SK-N-SH (cell line): ENCODE data around the gene NAV2. TPM values are rescaled to one million over a fixed set of nuclear protein-coding genes. Genes with fewer than 3 reads are reported as not detected.
A peak's percentile ranks its signal among the peaks of the same experiment; 100 is the strongest.

Experiments
- CTCF ChIA-PET: fragments of 300-600, 350-600 bp; formaldehyde crosslinking; extraction: SDS; loops from one replicate; lab custom pipeline; 2021; lab: Yijun Ruan, JAX
- POLR2A ChIA-PET: fragments of 350-600 bp; sonication (Branson Sonifier 250); formaldehyde crosslinking; extraction: SDS; loops from one replicate; lab custom pipeline; 2020; ENCODE audit warnings: antibody characterized with exemption, inconsistent platforms; lab: Yijun Ruan, JAX
- DNase-seq: peaks from one replicate; pipeline ENCODE4 v3.0.0; 2012
- H2AFZ ChIP-seq: fragments of 200-600 bp; sonication (generic); 2 replicates; pipeline ENCODE4 v1.8.1; 2016; ENCODE audit warnings: antibody characterized with exemption, mild to moderate bottlenecking, low read depth
- H3F3A ChIP-seq: fragments of 200-600 bp; sonication (generic); replicated peaks from 2 replicates; pipeline ENCODE3; 2016; ENCODE audit warnings: antibody characterized with exemption, mild to moderate bottlenecking; ENCODE audit not compliant: insufficient read depth
- H3K27ac ChIP-seq, 2 experiments: fragments of 200-500 bp in 1 of 2; fragments of 200-600 bp in 1 of 2; sonication (Bioruptor generic) in 1 of 2; sonication (generic), shearing (Covaris generic) in 1 of 2; 2 replicates each; pipeline versions ENCODE4 v1.5.1 to v1.6.1; 2014 to 2016; ENCODE audit warnings: low read depth in 2 of 2, inconsistent platforms in 1 of 2, low read length in 1 of 2, mild to moderate bottlenecking in 1 of 2, mixed read lengths in 1 of 2
- H3K27me3 ChIP-seq: fragments of 200-600 bp; sonication (generic), shearing (Covaris generic); 2 replicates; pipeline ENCODE4 v1.6.1; 2016; ENCODE audit warnings: mixed run types; ENCODE audit not compliant: insufficient read depth
- H3K36me3 ChIP-seq, 2 experiments: fragments of 200-500 bp in 1 of 2; fragments of 200-600 bp in 1 of 2; sonication (Bioruptor generic) in 1 of 2; sonication (generic) in 1 of 2; replicated peaks in 1 of 2; 2 replicates each; pipeline versions ENCODE3 to v1.5.1; 2014 to 2016; ENCODE audit warnings: low read length in 1 of 2, mild to moderate bottlenecking in 1 of 2; ENCODE audit not compliant: insufficient read depth in 2 of 2, control insufficient read depth in 1 of 2
- H3K4me1 ChIP-seq, 2 experiments: fragments of 200-500 bp in 1 of 2; fragments of 200-600 bp in 1 of 2; sonication (Bioruptor generic) in 1 of 2; sonication (generic), shearing (Covaris generic) in 1 of 2; 2 replicates each; pipeline versions ENCODE4 v1.5.1 to v1.6.1; 2014 to 2016; ENCODE audit warnings: low read depth in 1 of 2, low read length in 1 of 2, mixed run types in 1 of 2; ENCODE audit not compliant: insufficient read depth in 2 of 2, control insufficient read depth in 1 of 2
- H3K4me2 ChIP-seq: fragments of 200-600 bp; sonication (generic), shearing (Covaris generic); 2 replicates; pipeline ENCODE4 v1.6.1; 2017; ENCODE audit warnings: mixed run types
- H3K4me3 ChIP-seq, 2 experiments: fragments of 200-500 bp in 1 of 2; fragments of 200-600 bp in 1 of 2; sonication (Bioruptor generic) in 1 of 2; sonication (generic), shearing (Covaris generic) in 1 of 2; 2 replicates each; pipeline versions ENCODE4 v1.5.1 to v1.8.1; 2014 to 2016; ENCODE audit warnings: low read depth in 2 of 2, inconsistent platforms in 1 of 2, low read length in 1 of 2, mild to moderate bottlenecking in 1 of 2, mixed read lengths in 1 of 2, moderate library complexity in 1 of 2
- H3K79me2 ChIP-seq: fragments of 200-600 bp; sonication (generic); 2 replicates; pipeline ENCODE4 v1.8.1; 2017; ENCODE audit warnings: mild to moderate bottlenecking; ENCODE audit not compliant: insufficient read depth
- H3K9ac ChIP-seq: fragments of 200-600 bp; sonication (generic); 2 replicates; pipeline ENCODE4 v1.6.1; 2017; ENCODE audit warnings: mixed run types
- H3K9me2 ChIP-seq: fragments of 200-600 bp; sonication (generic); 2 replicates; pipeline ENCODE4 v1.6.1; 2017; ENCODE audit warnings: mixed run types
- H3K9me3 ChIP-seq: fragments of 200-600 bp; sonication (generic); 2 replicates; pipeline ENCODE4 v1.6.1; 2017; ENCODE audit warnings: mixed run types, mild to moderate bottlenecking, moderate library complexity
- H4K20me1 ChIP-seq: fragments of 200-600 bp; sonication (generic); 2 replicates; pipeline ENCODE4 v1.6.1; 2017; ENCODE audit warnings: mild to moderate bottlenecking, mixed run types; ENCODE audit not compliant: insufficient read depth
- CTCF ChIP-seq: fragments of 200-600 bp; sonication (generic); IDR thresholded peaks from 2 replicates; pipeline ENCODE4 v1.6.1; 2017; ENCODE audit warnings: antibody characterized with exemption, mild to moderate bottlenecking, moderate library complexity
- FOSL2 ChIP-seq: IDR thresholded peaks from 2 replicates; pipeline ENCODE4 v1.4.0; 2012; ENCODE audit warnings: low read depth, mild to moderate bottlenecking, moderate library complexity, borderline replicate concordance
- FOXM1 ChIP-seq: IDR thresholded peaks from 2 replicates; pipeline ENCODE4 v1.4.0; 2012; ENCODE audit warnings: low read depth, mild to moderate bottlenecking
- RAD21 ChIP-seq: IDR thresholded peaks from 2 replicates; pipeline ENCODE4 v1.6.1; 2012; ENCODE audit warnings: mild to moderate bottlenecking, low read length
- RCOR1 ChIP-seq: fragments of 150-350 bp; IDR thresholded peaks from 2 replicates; pipeline ENCODE4 v1.6.1; 2017; ENCODE audit warnings: antibody characterized with exemption, low read length
- TAF1 ChIP-seq: IDR thresholded peaks from 2 replicates; pipeline ENCODE4 v1.6.1; 2012; ENCODE audit warnings: low read depth, mild to moderate bottlenecking, low read length, moderate library complexity, borderline replicate concordance
- TEAD4 ChIP-seq: IDR thresholded peaks from 2 replicates; pipeline ENCODE4 v1.4.0; 2012; ENCODE audit warnings: mild to moderate bottlenecking, borderline replicate concordance; ENCODE audit not compliant: insufficient read depth
- WGBS: methylation state at CpG from one replicate; pipeline ENCODE4 v1.1.6; 2017; ENCODE audit warnings: low lambda C conversion rate; 5-methylcytosine and 5-hydroxymethylcytosine counted together
- polyA plus RNA-seq, 3 experiments: library from polyadenylated mRNA; depleted of rRNA; stranded (reverse); fragments of >200 nt; gene quantifications; 2 replicates each; pipeline ENCODE4 v1.2.3, GENCODE V29; 2012

The NAV2 gene
- polyA plus RNA-seq, 1 of the 3 experiments (the other 2 are of a cell fraction), result 26.2 TPM

DNA sequence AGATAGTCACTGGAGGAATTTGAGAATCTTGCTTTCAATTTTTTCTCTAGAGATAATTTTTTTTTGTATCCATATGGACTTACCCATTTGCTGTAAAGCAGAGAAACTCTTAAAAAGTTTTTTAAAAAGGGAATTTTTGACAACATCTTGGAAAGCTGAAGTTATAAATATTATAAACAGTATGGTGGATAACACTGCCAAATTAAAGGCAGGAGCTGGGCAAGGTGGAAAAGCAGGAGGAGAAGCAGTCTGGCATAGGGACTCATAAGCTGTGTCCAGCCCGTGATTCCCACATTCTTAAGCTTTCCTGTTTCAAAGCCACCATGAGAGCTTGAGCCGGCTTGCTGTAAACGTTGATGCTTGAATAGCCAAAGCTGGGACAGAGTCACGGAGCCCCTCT lies 149.5 kb downstream of the NAV2 start:
- H4K20me1 ChIP-seq, result peaks cover 71% of the 10 kb centered on the region
- H3K4me1 ChIP-seq, result peaks cover 0 to 21% of the 10 kb centered on the region in 2 experiments; a peak in 2 of 4 replicates
- no peak overlapping the region for H3K27ac ChIP-seq
- H3K4me2 ChIP-seq, result no peak overlapping the region
- no peak overlapping the region for H2AFZ ChIP-seq
- no peak for DNase-seq
- H3K36me3 ChIP-seq, result peaks cover 18 to 22% of the 10 kb centered on the region in 2 experiments
- TF ChIP-seq FOXM1 (no peak), RCOR1 (no peak), TEAD4 (no peak), CTCF (no peak)
- POLR2A ChIA-PET, result interaction anchor here (0.7 kb wide), 1 partner anchor 18 kb away, joined by 3 read pairs; no protein-coding TSS in a partner anchor
- CTCF ChIA-PET, result interaction anchor here (1.6 kb wide), 1 partner anchor 42 kb away, joined by 4 read pairs; no protein-coding TSS in a partner anchor
- no peak overlapping the region for H3K9ac ChIP-seq
- H3K9me2 ChIP-seq, result no peaks in the 10 kb centered on the region
- H3K4me3 ChIP-seq, result no peak overlapping the region
- H3K9me3 ChIP-seq, result no peaks in the 10 kb centered on the region
- no peaks in the 10 kb centered on the region for H3K27me3 ChIP-seq
- H3K79me2 ChIP-seq, result peaks cover 81% of the 10 kb centered on the region
- WGBS, result 64% methylated on average over 4 of the region's 4 CpGs
- H3F3A ChIP-seq, result peaks cover under 1% of the 10 kb centered on the region

- Histone ChIP-seq H3K4me3 (no peak overlapping the region), H3K9ac (no peak overlapping the region), H3K4me2 (no peak overlapping the region), H3K79me2 (peaks cover 83% of the 10 kb centered on the region), H3K36me3 (peaks cover 23 to 26% of the 10 kb centered on the region in 2 experiments), H3F3A (peaks cover 19% of the 10 kb centered on the region), H2AFZ (no peak overlapping the region), H3K9me2 (no peaks in the 10 kb centered on the region), H3K27ac (peak overlapping the region; percentile 19 to 28), H4K20me1 (peaks cover 76% of the 10 kb centered on the region), H3K9me3 (no peaks in the 10 kb centered on the region), H3K27me3 (no peaks in the 10 kb centered on the region), H3K4me1 (peaks cover 5 to 37% of the 10 kb centered on the region in 2 experiments)
- no peak for DNase-seq
- WGBS, result 81% methylated on average over 6 of the region's 6 CpGs
- CTCF ChIA-PET, result interaction anchor here (1.6 kb wide), 1 partner anchor 39 kb away, joined by 7 read pairs; no protein-coding TSS in a partner anchor
- POLR2A ChIA-PET, result no interaction called here
- TF ChIP-seq RAD21, result no peak
- TF ChIP-seq FOSL2, result no peak
- no peak for TF ChIP-seq TAF1
These were observed 151.8 kb downstream of the NAV2 start for GRCh38 chr11:19864141-19865140.
